Calu3 (cell line): ENCODE results near the gene CIAO1. TPM values are rescaled to one million over a fixed set of nuclear protein-coding genes. Genes with fewer than 3 reads are reported as not detected.

Source experiments
- BruUV-seq: library from RNA; stranded (reverse); fragments of 400-500 nt; replicated peaks from 2 replicates; lab custom pipeline; 2021; lab: Mats Ljungman, UMichigan
- CTCF ChIA-PET: fragments of 300-600 bp; sonication (Branson Sonifier 250); formaldehyde crosslinking; loops from one replicate; lab custom pipeline; 2022; ENCODE audit warnings: antibody characterized with exemption; lab: Charles Lee
- DNase-seq: peaks from one replicate; pipeline ENCODE4 v3.0.0; 2022
- H3K27ac Mint-ChIP-seq: one replicate; pipeline ENCODE4 v1.8.0; 2022; ENCODE audit warnings: mixed read lengths; ENCODE audit not compliant: unreplicated experiment
- H3K27me3 Mint-ChIP-seq: one replicate; pipeline ENCODE4 v1.8.0; 2022; ENCODE audit warnings: mixed read lengths; ENCODE audit not compliant: unreplicated experiment
- H3K36me3 Mint-ChIP-seq: one replicate; pipeline ENCODE4 v1.8.0; 2022; ENCODE audit warnings: mild to moderate bottlenecking, moderate library complexity, mixed read lengths; ENCODE audit not compliant: insufficient read depth, unreplicated experiment
- H3K4me1 Mint-ChIP-seq: one replicate; pipeline ENCODE4 v1.8.0; 2022; ENCODE audit warnings: mild to moderate bottlenecking, low read depth, mixed read lengths; ENCODE audit not compliant: unreplicated experiment
- H3K4me3 Mint-ChIP-seq: one replicate; pipeline ENCODE4 v1.8.0; 2022; ENCODE audit warnings: mild to moderate bottlenecking, low read depth, moderate library complexity, mixed read lengths; ENCODE audit not compliant: unreplicated experiment
- H3K9me3 Mint-ChIP-seq: one replicate; pipeline ENCODE4 v1.8.0; 2022; ENCODE audit warnings: low read depth, mixed read lengths; ENCODE audit not compliant: unreplicated experiment
- CTCF ChIP-seq: fragments of 200-600 bp; IDR thresholded peaks from one replicate; pipeline ENCODE4 v1.8.0; 2022; ENCODE audit warnings: antibody characterized with exemption; ENCODE audit not compliant: unreplicated experiment
- intact Hi-C: fragments of 100-400 bp; cut with micrococcal nuclease; formaldehyde crosslinking; loops from one replicate; pipeline ENCODE4 v1.10.0; 2022; ENCODE audit not compliant: unreplicated experiment
- total RNA-seq: library from RNA; stranded (reverse); gene quantifications from 2 replicates; pipeline ENCODE4 v1.2.3, GENCODE V29; 2022

The CIAO1 gene
- total RNA-seq, 1 experiment from 2014 or later, result 75.7 TPM

- Mint-ChIP-seq H3K4me3 (no peak overlapping the region), H3K27me3 (peaks cover 39% of the 10 kb centered on the region), H3K9me3 (no peaks in the 10 kb centered on the region), H3K4me1 (no peaks in the 10 kb centered on the region), H3K36me3 (peaks cover 12% of the 10 kb centered on the region), H3K27ac (no peak overlapping the region)
- CTCF ChIA-PET, result no interaction called here
- no peak for DNase-seq
- intact Hi-C loops, result no loop called here
- BruUV-seq, result no TSS peak
- no peak for TF ChIP-seq CTCF
Observed at GRCh38 chr2:96317584-96317997, 51.6 kb downstream of the CIAO1 start.

GRCh38 chr2:96318723-96319122 lies 52.7 kb downstream of the CIAO1 start:
- Mint-ChIP-seq H3K4me3 (no peak overlapping the region), H3K9me3 (no peaks in the 10 kb centered on the region), H3K27me3 (peaks cover 50% of the 10 kb centered on the region), H3K4me1 (no peaks in the 10 kb centered on the region), H3K27ac (no peak overlapping the region), H3K36me3 (peaks cover 12% of the 10 kb centered on the region)
- DNase-seq, result no peak
- intact Hi-C loops, result no loop called here
- CTCF ChIA-PET, result no interaction called here
- TF ChIP-seq CTCF, result no peak
- BruUV-seq, result no TSS peak

- CTCF ChIA-PET, result no interaction called here
- no TSS peak for BruUV-seq
- peaks cover 50% of the 10 kb centered on the region for H3K27me3 Mint-ChIP-seq
Observed at GRCh38 chr2:96319396-96319795, 53.4 kb downstream of the CIAO1 start.

GRCh38 chr2:96320326-96320725 lies 54.3 kb downstream of the CIAO1 start:
- H3K4me3 Mint-ChIP-seq, result no peak overlapping the region
- no peak overlapping the region for H3K27ac Mint-ChIP-seq
- CTCF ChIA-PET, result interaction anchor here (1.6 kb wide), 1 partner anchor 21 kb away, joined by 6 read pairs; no protein-coding TSS in a partner anchor
- no peaks in the 10 kb centered on the region for H3K4me1 Mint-ChIP-seq
- peaks cover 50% of the 10 kb centered on the region for H3K27me3 Mint-ChIP-seq
- intact Hi-C loops, result no loop called here
- no TSS peak for BruUV-seq
- DNase-seq, result no peak
- TF ChIP-seq CTCF, result no peak
- peaks cover 19% of the 10 kb centered on the region for H3K36me3 Mint-ChIP-seq
- H3K9me3 Mint-ChIP-seq, result no peaks in the 10 kb centered on the region

More at GRCh38 chr2:96319396-96319795, 53.4 kb downstream of the CIAO1 start:
- Mint-ChIP-seq H3K9me3 (no peaks in the 10 kb centered on the region), H3K36me3 (peaks cover 12% of the 10 kb centered on the region), H3K4me1 (no peaks in the 10 kb centered on the region), H3K27ac (no peak overlapping the region), H3K4me3 (no peak overlapping the region)
- no peak for TF ChIP-seq CTCF
- no peak for DNase-seq
- intact Hi-C loops, result no loop called here
